ENCODE measurements around the gene FRMPD4. TPM values are rescaled to one million over a fixed set of nuclear protein-coding genes. Genes with fewer than 3 reads are reported as not detected.
A peak's percentile ranks its signal among the peaks of the same experiment; 100 is the strongest.

The FRMPD4 gene
- total RNA-seq, 1 donor from 2014 or later: 0.08 TPM

- no peaks in the 10 kb centered on the region for H3K36me3 ChIP-seq (ENCODE audit: control insufficient read depth, insufficient read depth, low read length)
- TF ChIP-seq CTCF (IDR thresholded peaks at IDR 0.05; ENCODE audit: insufficient read depth, low read length, poor library complexity, severe bottlenecking): no peak
- no peak overlapping the region for H3K4me3 ChIP-seq (ENCODE audit: low read depth, low read length)
- no peak for DNase-seq (ENCODE audit: low read depth)
- H3K27me3 ChIP-seq (ENCODE audit: control insufficient read depth, insufficient read depth, low read length): no peaks in the 10 kb centered on the region
These were observed 562.5 kb downstream of the FRMPD4 start for GRCh38 chrX:12700745-12701144.

DNA sequence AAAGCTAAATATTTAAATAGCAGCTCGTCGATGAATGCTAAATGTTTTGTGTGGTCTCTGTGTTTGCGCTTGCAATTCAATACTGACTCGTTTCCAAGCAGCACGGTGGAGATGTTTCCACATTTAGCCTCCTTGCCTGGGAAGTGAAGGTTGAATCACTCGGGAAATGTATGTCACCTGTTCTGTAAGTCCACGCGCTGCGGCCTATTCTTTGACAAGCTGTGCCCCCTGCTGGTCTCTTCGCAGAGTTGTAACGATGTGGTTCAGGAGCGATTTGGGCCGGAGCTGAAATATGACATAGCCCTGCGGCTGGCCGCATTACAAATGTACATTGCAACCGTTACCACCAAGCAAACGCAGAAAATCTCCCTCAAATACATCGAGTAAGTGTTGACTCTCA lies 563.4 kb downstream of the FRMPD4 start:
- H3K27me3 ChIP-seq (ENCODE audit: control insufficient read depth, insufficient read depth, low read length): no peaks in the 10 kb centered on the region
- no peak overlapping the region for H3K4me3 ChIP-seq (ENCODE audit: low read depth, low read length)
- H3K36me3 ChIP-seq (ENCODE audit: control insufficient read depth, insufficient read depth, low read length): no peaks in the 10 kb centered on the region
- peak; percentile 31 for DNase-seq (ENCODE audit: low read depth)
- TF ChIP-seq CTCF (IDR thresholded peaks at IDR 0.05; ENCODE audit: insufficient read depth, low read length, poor library complexity, severe bottlenecking): peak; percentile 58

DNA sequence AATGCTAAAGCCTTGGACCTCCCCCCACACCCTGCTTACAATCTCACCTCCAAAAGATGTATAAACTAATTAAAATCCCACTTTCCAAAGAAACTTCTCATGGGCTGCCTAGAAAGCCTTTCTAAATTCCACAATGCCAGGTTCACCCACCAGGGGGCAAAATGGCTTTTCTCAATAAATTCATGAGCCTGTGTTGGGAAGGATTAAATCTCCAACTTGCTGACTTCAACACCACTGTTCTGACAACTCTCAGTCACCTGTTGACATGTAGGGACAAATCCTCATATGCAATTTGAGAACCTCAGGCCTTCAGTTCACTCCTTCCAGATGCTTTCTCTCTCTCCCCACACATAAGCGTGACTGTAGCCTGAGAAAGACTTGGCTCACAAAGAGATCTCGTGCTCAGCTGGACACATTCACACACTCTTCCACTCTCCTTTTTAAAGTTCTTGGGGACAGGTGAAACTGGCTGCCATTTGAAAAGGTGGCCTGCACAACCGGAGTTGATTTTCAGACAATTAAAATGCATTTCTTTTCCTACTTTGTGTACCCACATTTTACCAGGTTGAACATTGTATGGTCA lies 564.3 kb downstream of the FRMPD4 start:
- no peak for DNase-seq (ENCODE audit: low read depth)
- Histone ChIP-seq H3K4me3 (ENCODE audit: low read depth, low read length) (no peak overlapping the region), H3K27me3 (ENCODE audit: control insufficient read depth, insufficient read depth, low read length) (no peaks in the 10 kb centered on the region), H3K36me3 (ENCODE audit: control insufficient read depth, insufficient read depth, low read length) (no peaks in the 10 kb centered on the region)
- TF ChIP-seq CTCF (IDR thresholded peaks at IDR 0.05; ENCODE audit: insufficient read depth, low read length, poor library complexity, severe bottlenecking): peak; percentile 46

DNA sequence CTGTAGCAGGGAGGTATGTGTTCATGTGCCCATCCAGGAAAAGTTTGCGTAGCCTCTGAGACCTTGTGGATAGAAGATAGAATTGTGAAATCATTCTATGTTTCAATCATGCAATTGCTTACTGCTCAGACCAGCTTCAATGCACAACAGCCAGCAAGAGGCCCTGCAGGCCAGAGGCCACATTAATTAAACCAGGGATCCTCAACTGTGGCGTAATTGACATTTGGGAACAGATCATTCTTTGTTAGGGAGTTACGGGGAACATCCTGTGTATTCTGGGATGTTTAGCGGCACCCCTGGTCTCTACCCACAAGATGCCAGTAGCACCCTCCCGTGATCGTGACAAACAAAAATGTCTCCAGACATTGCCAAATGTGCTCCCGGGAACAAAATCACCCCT lies 566.4 kb downstream of the FRMPD4 start:
- no peak for TF ChIP-seq CTCF (IDR thresholded peaks at IDR 0.05; ENCODE audit: insufficient read depth, low read length, poor library complexity, severe bottlenecking)
- Histone ChIP-seq H3K36me3 (ENCODE audit: control insufficient read depth, insufficient read depth, low read length) (no peaks in the 10 kb centered on the region), H3K27me3 (ENCODE audit: control insufficient read depth, insufficient read depth, low read length) (no peaks in the 10 kb centered on the region), H3K4me3 (ENCODE audit: low read depth, low read length) (no peak overlapping the region)
- DNase-seq (ENCODE audit: low read depth): no peak

DNA sequence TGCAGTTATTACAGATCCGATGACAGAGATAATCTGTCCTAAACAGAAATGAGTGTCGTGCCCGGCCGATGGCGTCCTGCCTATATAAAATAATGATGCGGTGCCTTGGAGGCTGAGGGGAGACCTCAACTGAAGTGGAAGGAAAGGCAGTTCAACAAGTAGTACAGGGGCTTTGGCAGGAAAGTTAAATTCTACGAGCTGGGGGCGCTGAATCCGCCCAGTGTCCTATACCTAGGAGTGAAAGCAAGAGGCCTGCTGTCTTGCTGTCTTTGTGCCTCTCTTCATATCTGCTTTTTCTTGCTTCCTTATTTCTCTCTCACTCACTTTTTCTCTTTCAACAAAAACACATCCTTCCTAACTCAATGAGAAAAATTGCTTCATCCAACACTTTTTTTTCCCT lies 570.8 kb downstream of the FRMPD4 start:
- DNase-seq (ENCODE audit: low read depth): no peak
- Histone ChIP-seq H3K36me3 (ENCODE audit: control insufficient read depth, insufficient read depth, low read length) (no peaks in the 10 kb centered on the region), H3K4me3 (ENCODE audit: low read depth, low read length) (no peak overlapping the region), H3K27me3 (ENCODE audit: control insufficient read depth, insufficient read depth, low read length) (no peaks in the 10 kb centered on the region)
- no peak for TF ChIP-seq CTCF (IDR thresholded peaks at IDR 0.05; ENCODE audit: insufficient read depth, low read length, poor library complexity, severe bottlenecking)

DNA sequence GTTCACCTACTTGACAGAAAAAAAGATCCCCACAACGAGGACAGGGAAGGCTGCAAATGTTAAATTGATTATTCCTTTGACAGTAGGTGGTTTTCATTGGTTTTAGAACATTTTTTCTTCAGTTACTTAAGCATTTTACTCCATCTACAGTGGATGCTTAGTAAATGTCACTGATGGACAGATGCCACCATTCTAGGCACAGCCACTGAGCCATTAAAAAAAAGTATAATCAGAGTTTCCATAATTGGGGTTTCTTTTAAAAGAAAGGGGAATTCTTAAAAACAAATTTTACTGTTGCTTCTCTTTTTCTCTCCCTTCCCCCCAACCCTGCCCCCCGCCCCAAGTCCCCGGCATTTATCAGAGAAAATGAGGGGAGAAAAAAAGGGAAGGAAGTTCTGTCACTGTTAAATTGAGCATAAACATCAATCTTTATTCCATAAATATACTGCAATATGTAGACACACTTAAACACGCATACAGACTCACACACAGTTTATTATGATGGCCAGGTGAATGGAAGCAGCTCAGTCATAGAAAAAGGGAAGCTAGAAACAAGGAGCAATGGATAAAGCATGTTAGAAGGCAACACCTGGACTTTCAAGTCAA lies 573.3 kb downstream of the FRMPD4 start:
- Histone ChIP-seq H3K36me3 (ENCODE audit: control insufficient read depth, insufficient read depth, low read length) (no peaks in the 10 kb centered on the region), H3K27me3 (ENCODE audit: control insufficient read depth, insufficient read depth, low read length) (no peaks in the 10 kb centered on the region), H3K4me3 (ENCODE audit: low read depth, low read length) (no peak overlapping the region)
- DNase-seq (ENCODE audit: low read depth): no peak
- no peak for TF ChIP-seq CTCF (IDR thresholded peaks at IDR 0.05; ENCODE audit: insufficient read depth, low read length, poor library complexity, severe bottlenecking)

Data from kidney epithelial cell (primary cell).